Right lobe of liver (tissue), 6 donors: ENCODE measurements around the gene WNT16. TPM values are rescaled to one million over a fixed set of nuclear protein-coding genes. Genes with fewer than 3 reads are reported as not detected.

ENCODE experiments used
- ATAC-seq, 4 donors: fragments of 200-7000 bp; cut with Tn5 transposase; one replicate each; pipeline ENCODE4 v1.9.1; 2020; ENCODE audit warnings: mild to moderate bottlenecking in 4 of 4, moderate library complexity in 4 of 4
- DNase-seq, 3 donors: peaks; one replicate each; pipeline ENCODE4 v3.0.0-alpha.2; 2020
- H3K27ac ChIP-seq, 3 donors: fragments of 200-600 bp; one replicate each; pipeline ENCODE4 v1.8.0; 2022
- H3K27me3 ChIP-seq, 2 donors: fragments of 200-600 bp; one replicate each; pipeline ENCODE4 v1.8.0; 2022
- H3K36me3 ChIP-seq, 4 donors: fragments of 200-600 bp; sonication (generic) in 1 of 4; one replicate each; pipeline versions ENCODE4 v1.5.1 to v1.8.0; 2017 to 2022; ENCODE audit warnings: control low read depth in 1 of 4
- H3K4me1 ChIP-seq, 4 donors: fragments of 200-600 bp; sonication (generic) in 1 of 4; one replicate each; pipeline versions ENCODE4 v1.5.1 to v1.8.0; 2017 to 2022; ENCODE audit warnings: control low read depth in 1 of 4
- H3K4me3 ChIP-seq, 3 donors: fragments of 200-600 bp; one replicate each; pipeline ENCODE4 v1.8.0; 2022
- H3K9me3 ChIP-seq, 4 donors: fragments of 200-600 bp; sonication (generic) in 1 of 4; one replicate each; pipeline versions ENCODE4 v1.5.1 to v1.8.0; 2017 to 2022; ENCODE audit warnings: control low read depth in 1 of 4
- POLR2A ChIP-seq: fragments of 450-650 bp; IDR thresholded peaks from one replicate; pipeline ENCODE4 v1.6.1; 2017; ENCODE audit warnings: antibody characterized with exemption, mild to moderate bottlenecking
- WGBS: methylation state at CpG from one replicate; pipeline ENCODE4 v1.1.6; 2018; ENCODE audit warnings: low coverage, low lambda C conversion rate; ENCODE audit not compliant: insufficient coverage; ENCODE audit errors: missing lambda C conversion rate; 5-methylcytosine and 5-hydroxymethylcytosine counted together
- intact Hi-C, 2 donors: fragments of 100-400 bp; cut with DNase I; formaldehyde crosslinking; loops; one replicate each; pipeline versions ENCODE4 v1.11.2 to v1.14.1; 2022
- total RNA-seq, 6 experiments: library from RNA; depleted of rRNA in 2 of 6; stranded (reverse); fragments of >200 nt in 2 of 6; fragmentation: NEBNext Ultra II Directional in 3 of 6; extraction: Animal tissue kit (Norgen Biotek cat#: 25700) in 3 of 6; gene quantifications; one replicate each; pipeline versions ENCODE4 v1.1.0 to v1.2.4, GENCODE V29; 2016 to 2023
- TF ChIP-seq, protein P1 (sequence below), 4 donors: fragments of 200-600 bp in 3 of 4; fragments of 450-650 bp in 1 of 4; IDR thresholded peaks; one replicate each; pipeline versions ENCODE4 v1.5.1 to v1.8.0; 2016 to 2022; ENCODE audit warnings: antibody characterized with exemption in 4 of 4, mild to moderate bottlenecking in 2 of 4
- donor health status: DM: no; HTN: yes; CAD: no.
- donor health status: DM: no; HTN: no; CAD: no.
- donor health status: DM: no; HTN: no; CAD: no.
- donor health status: DM: no; HTN: yes; CAD: no.
- donor health status: DM: no; HTN: yes; CAD: no.

Gene WNT16
- total RNA-seq, 6 experiments from 2014 or later, result not detected

DNA sequence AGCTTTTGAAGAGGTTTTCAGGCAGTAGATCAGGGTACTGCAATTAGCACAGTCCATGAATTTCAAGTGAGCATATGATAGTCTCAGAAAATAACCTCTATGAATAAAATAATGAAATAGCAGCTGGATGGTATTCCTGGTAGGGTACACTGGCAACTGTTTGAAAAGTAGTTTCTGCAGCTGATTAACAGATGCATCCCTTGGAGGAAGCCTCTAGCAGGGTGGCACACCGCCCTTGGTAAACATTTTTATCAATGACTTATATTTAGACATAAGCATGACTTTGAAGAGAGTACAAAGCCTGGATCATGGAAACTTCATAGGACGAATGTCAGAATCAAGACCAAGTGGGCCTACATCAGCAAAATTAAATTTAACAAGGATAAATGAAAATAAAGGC lies 26.8 kb downstream of the WNT16 start:
- H3K36me3 ChIP-seq, result peaks cover 0 to 19% (median 8%) of the 10 kb centered on the region in 4 donors
- no peak overlapping the region for H3K27ac ChIP-seq
- H3K4me1 ChIP-seq, result no peaks in the 10 kb centered on the region
- H3K27me3 ChIP-seq, result no peaks in the 10 kb centered on the region
- H3K9me3 ChIP-seq, result no peaks in the 10 kb centered on the region
- 88% methylated on average over 2 of the region's 2 CpGs for WGBS
- ATAC-seq, result no peak
- intact Hi-C loops, result no loop called here
- DNase-seq, result no peak
- TF ChIP-seq, protein P1, sequence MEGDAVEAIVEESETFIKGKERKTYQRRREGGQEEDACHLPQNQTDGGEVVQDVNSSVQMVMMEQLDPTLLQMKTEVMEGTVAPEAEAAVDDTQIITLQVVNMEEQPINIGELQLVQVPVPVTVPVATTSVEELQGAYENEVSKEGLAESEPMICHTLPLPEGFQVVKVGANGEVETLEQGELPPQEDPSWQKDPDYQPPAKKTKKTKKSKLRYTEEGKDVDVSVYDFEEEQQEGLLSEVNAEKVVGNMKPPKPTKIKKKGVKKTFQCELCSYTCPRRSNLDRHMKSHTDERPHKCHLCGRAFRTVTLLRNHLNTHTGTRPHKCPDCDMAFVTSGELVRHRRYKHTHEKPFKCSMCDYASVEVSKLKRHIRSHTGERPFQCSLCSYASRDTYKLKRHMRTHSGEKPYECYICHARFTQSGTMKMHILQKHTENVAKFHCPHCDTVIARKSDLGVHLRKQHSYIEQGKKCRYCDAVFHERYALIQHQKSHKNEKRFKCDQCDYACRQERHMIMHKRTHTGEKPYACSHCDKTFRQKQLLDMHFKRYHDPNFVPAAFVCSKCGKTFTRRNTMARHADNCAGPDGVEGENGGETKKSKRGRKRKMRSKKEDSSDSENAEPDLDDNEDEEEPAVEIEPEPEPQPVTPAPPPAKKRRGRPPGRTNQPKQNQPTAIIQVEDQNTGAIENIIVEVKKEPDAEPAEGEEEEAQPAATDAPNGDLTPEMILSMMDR (IDR thresholded peaks at IDR 0.05), result no peak
- TF ChIP-seq POLR2A, result no peak
- no peak overlapping the region for H3K4me3 ChIP-seq

DNA sequence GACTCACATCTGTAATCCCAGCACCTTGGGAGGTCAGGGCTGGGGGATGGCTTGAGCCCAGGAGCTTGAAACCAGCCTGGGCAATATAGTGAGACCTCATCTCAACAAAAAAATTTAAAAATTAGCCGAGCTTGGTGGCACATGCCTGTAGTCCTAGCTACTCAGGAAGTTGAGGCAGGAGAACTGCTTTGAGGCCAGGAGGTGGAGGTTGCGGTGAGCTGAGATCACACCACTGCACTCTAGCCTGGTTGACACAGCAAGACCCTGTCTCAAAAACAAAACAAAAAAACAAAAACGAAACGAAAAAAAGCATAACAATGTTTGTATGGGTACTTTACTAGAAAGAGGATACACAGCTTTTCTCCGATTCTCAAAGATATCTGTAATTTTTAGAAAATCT lies 31.8 kb downstream of the WNT16 start:
- Histone ChIP-seq H3K27ac (no peak overlapping the region), H3K9me3 (no peaks in the 10 kb centered on the region), H3K4me1 (no peaks in the 10 kb centered on the region), H3K4me3 (no peak overlapping the region), H3K27me3 (no peaks in the 10 kb centered on the region), H3K36me3 (peaks cover 0 to 24% (median 8%) of the 10 kb centered on the region in 4 donors)
- DNase-seq (no peak), ATAC-seq (no peak)
- intact Hi-C loops, result loop anchor here in 1 of 2 donors (10.0 kb wide), 1 partner anchor 184 kb away; no protein-coding TSS in a partner anchor
- 76% methylated on average over 5 of the region's 5 CpGs for WGBS
- TF ChIP-seq POLR2A, result no peak
- TF ChIP-seq, protein P1 (IDR thresholded peaks at IDR 0.05), result no peak

DNA sequence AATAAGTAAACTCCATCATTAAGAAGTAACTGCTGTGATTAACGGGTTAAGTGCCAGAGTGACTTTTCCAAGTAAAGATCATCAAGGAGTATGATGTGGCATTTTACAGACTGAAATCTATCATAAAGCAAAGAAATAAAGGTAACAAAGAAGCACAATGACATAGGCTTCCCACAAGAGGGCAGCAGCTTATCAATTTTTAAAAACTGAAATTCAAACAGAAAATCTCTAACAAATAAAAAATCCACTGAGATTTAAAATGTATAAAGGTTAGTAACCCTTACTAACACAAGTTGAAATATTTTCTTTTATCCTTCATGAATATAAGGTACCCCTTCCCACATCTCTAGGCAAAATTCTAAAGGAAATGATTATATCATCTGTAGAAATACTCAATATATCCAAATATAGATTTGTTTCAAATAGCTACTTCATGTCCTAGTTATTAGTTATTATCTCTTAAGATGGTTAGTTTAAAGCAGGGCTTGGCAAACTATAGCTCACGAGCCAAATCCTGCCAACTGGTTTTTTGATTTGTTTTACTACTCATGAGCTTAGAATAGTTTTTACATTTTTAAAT lies 38.1 kb downstream of the WNT16 start:
- no peaks in the 10 kb centered on the region for H3K9me3 ChIP-seq
- H3K4me3 ChIP-seq, result no peak overlapping the region
- ATAC-seq, result peak in 3 of 4 donors; percentile 65 to 68 (median 67)
- H3K27me3 ChIP-seq, result no peaks in the 10 kb centered on the region
- intact Hi-C loops, result loop anchor here in 1 of 2 donors (10.0 kb wide), 1 partner anchor 178 kb away; no protein-coding TSS in a partner anchor
- peaks cover 0 to 4% (median 0%) of the 10 kb centered on the region in 4 donors for H3K4me1 ChIP-seq
- H3K36me3 ChIP-seq, result peaks cover 0 to 8% (median 2%) of the 10 kb centered on the region in 4 donors
- DNase-seq, result no peak
- TF ChIP-seq, protein P1 (IDR thresholded peaks at IDR 0.05), result peak; percentile 69 to 80 (median 76)
- no peak for TF ChIP-seq POLR2A
- WGBS, result 22% methylated on average over 2 of the region's 2 CpGs
- H3K27ac ChIP-seq, result no peak overlapping the region

DNA sequence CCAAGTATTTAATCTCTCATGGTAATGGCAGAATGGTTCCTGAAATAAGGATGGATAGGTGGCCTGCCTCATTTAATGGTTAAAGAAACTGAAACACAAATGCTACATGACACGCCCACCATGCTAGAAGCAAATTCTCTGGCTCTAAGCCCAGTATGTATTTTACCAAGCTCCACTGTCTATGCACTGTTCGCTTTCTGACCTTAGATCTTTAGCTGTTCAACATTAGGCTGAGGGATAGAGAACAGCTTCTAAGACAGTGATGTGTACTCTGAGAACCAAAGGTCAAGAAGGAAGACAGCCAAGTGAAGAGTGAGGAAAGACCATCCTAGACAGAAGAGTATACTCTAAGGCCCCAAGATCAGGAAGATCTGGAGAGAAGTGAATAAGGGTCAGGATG lies 40.7 kb downstream of the WNT16 start:
- intact Hi-C loops, result loop anchor here in 1 of 2 donors (10.0 kb wide), 1 partner anchor 175 kb away; no protein-coding TSS in a partner anchor
- H3K27ac ChIP-seq, result no peak overlapping the region
- peak; percentile 44 to 87 (median 52) for ATAC-seq
- no peak for DNase-seq
- peaks cover 0 to 4% (median 0%) of the 10 kb centered on the region in 4 donors for H3K4me1 ChIP-seq
- no peaks in the 10 kb centered on the region for H3K36me3 ChIP-seq
- TF ChIP-seq, protein P1 (IDR thresholded peaks at IDR 0.05), result no peak
- TF ChIP-seq POLR2A, result no peak
- H3K9me3 ChIP-seq, result no peaks in the 10 kb centered on the region
- 18% methylated on average over 2 of the region's 2 CpGs for WGBS
- H3K4me3 ChIP-seq, result no peak overlapping the region
- H3K27me3 ChIP-seq, result no peaks in the 10 kb centered on the region
